Ectodermal cell (in vitro differentiated cells): ENCODE results near the gene IDE.
"Not testable (repeated sequence)": the region's sequence is repeated elsewhere in the genome, so short reads cannot be mapped to it uniquely, and the experiment has no call there.

ENCODE experiments used
- H3K27ac ChIP-seq: 2 replicates; pipeline ENCODE4 v1.7.0; 2013; ENCODE audit warnings: mild to moderate bottlenecking, low read depth, low read length; ENCODE audit not compliant: insufficient read depth, poor library complexity, severe bottlenecking
- H3K27me3 ChIP-seq: 2 replicates; pipeline ENCODE4 v1.7.0; 2013; ENCODE audit warnings: mild to moderate bottlenecking, low read length; ENCODE audit not compliant: insufficient read depth, control insufficient read depth, poor library complexity, severe bottlenecking
- H3K36me3 ChIP-seq: one replicate; pipeline ENCODE4 v1.7.0; 2013; ENCODE audit warnings: low read length; ENCODE audit not compliant: control insufficient read depth, insufficient read depth
- H3K4me1 ChIP-seq: one replicate; pipeline ENCODE4 v1.7.0; 2013; ENCODE audit warnings: low read length; ENCODE audit not compliant: control insufficient read depth, insufficient read depth
- H3K4me3 ChIP-seq: 2 replicates; pipeline ENCODE4 v1.7.0; 2013; ENCODE audit warnings: low read depth, low read length, control low read depth; ENCODE audit not compliant: insufficient read depth
- H3K9me3 ChIP-seq: 2 replicates; pipeline ENCODE4 v1.7.0; 2013; ENCODE audit warnings: mild to moderate bottlenecking, low read length, moderate library complexity; ENCODE audit not compliant: control insufficient read depth
- WGBS, 2 experiments: methylation state at CpG; one replicate each; pipeline ENCODE4 v1.1.7; 2013; ENCODE audit warnings: missing lambda C conversion rate in 2 of 2; 5-methylcytosine and 5-hydroxymethylcytosine counted together

Gene IDE

DNA sequence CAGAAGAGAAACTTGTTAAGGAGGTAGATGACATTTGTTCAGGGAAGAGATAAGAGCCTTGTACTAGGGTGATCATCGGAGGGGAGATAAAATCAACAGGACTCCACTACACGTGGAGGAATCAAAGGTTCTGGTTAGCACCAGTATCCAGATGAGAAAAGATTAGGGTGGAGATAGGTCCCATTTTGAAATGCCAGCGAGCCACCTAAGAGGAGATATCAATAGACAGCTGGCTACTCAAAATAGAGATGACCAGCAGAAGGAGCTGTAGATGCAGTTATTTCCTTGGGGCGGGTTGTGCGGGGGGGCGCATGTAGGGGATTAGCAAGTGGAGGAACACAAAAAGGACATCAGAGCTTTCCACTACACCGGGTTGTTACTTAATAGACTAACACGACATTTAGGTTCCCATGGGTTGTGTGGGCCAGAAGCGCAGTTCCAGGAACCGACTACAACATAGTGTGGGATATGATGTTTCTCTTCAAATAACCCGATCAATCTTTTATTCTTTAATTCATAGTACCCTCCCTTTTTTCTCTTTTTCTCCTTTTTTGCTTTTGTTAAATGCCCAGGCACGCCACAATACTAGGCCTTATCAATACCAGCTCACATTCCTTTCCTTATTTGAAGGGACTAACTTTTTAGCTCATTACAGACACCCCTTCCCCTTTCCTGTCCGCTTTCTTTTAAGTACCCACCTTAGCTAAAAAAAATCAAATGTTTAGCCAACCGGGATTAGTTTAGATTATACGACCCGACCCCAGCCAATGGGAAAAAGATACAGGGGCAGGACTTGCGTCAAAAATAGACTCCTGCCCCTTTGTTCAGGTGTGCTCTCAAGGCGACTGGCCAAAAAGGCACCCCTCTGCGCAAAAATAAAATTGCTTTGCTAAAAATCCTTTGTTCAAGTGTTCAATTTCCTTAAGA, 17.0 kb upstream of the IDE start:
- H3K27me3 ChIP-seq = no peaks in the 10 kb centered on the region
- WGBS, 2 experiments = 49 to 50% methylated on average over 19 of the region's 19 CpGs
- peak overlapping the region; percentile 72 for H3K27ac ChIP-seq
- H3K9me3 ChIP-seq = no peaks in the 10 kb centered on the region
- H3K4me1 ChIP-seq = peaks cover 10% of the 10 kb centered on the region
- no peaks in the 10 kb centered on the region for H3K36me3 ChIP-seq
- peak overlapping the region; percentile 43 for H3K4me3 ChIP-seq

DNA sequence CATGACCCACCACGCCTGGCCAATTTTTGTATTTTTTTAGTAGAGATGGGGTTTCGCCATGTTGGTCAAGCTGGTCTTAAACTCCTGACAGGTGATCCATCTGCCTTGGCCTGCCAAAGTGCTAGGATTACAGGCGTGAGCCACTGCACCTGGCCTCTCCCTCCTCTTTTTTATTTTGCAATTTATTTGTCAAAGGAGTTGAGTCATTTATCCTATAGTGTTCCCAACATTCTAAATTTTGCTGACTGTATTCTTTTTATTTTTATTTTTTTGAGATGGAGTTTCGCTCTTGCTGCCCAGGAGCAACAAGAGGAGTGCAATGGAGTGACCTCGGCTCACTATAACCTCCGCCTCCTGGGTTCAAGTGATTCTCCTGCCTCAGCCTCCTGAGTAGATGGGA, 8.5 kb upstream of the IDE start:
- 92 to 95% methylated on average over 6 of the region's 6 CpGs for WGBS, 2 experiments
- H3K27ac ChIP-seq, H3K4me3 ChIP-seq: not testable (repeated sequence)

DNA sequence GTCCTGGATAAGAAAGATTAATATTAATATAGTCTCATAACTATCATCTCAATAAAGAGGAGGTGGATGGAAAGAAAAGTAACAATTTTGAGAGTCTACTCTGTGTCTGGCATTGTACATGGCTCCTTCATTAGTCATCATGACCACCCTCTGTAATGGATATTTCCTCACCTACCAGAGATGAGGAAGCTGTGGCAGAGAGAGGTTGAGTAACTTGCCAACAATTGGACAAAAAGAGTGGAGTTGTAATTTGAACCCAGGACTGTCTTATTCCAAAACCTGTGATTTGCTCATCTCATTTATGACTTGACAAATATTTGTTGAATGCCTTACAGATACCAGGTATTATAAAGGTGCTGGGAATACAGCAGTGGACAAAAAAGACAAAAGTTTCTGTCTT, 2.1 kb upstream of the IDE start:
- Histone ChIP-seq H3K27ac (no peak overlapping the region), H3K27me3 (no peaks in the 10 kb centered on the region), H3K4me3 (no peak overlapping the region), H3K36me3 (no peaks in the 10 kb centered on the region), H3K4me1 (peaks cover 14% of the 10 kb centered on the region), H3K9me3 (no peaks in the 10 kb centered on the region)

More for the DNA sequence above, 8.5 kb upstream of the IDE start:
- not testable (repeated sequence) for H3K4me1 ChIP-seq, H3K36me3 ChIP-seq, H3K27me3 ChIP-seq, H3K9me3 ChIP-seq

DNA sequence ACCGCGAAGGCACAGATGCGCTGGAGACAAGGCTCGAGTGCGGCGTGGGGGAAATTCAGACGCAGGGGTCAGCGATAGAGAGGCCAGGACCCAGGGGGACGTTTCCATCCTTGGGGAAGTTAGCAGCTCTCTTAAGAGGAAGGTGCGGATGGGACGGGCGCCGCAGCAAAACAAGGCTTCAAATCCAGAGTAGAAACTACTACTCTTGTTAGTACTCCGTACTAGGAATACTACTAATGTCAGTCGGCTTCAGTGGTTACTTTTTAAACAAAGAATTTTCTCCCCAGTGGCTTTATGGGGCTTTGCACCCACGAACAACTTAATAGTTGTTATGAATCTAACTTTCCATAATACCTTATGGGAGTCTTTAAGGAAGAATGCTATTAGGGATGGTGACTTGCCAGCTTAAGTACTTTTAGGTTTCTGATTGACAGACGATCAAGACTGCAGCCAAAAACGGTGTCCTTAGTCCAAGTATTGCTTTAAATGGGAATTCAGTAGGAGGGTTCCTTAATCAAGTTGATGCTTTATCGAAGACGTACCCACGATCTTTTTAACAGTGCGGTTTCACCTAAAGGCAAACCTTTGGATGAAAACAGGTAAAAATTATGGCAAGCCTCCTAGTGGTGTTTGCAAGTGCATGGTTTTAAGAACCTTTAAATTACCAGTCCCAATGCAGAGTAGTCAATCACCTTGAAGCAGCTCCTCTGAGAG, 812 bp upstream of the IDE start:
- Histone ChIP-seq H3K27ac (peak overlapping the region; percentile 93), H3K4me3 (peak overlapping the region; percentile 73), H3K36me3 (no peaks in the 10 kb centered on the region), H3K9me3 (no peaks in the 10 kb centered on the region), H3K4me1 (peaks cover 14% of the 10 kb centered on the region), H3K27me3 (no peaks in the 10 kb centered on the region)
- WGBS, 2 experiments = 14 to 15% methylated on average over 21 of the region's 22 CpGs

DNA sequence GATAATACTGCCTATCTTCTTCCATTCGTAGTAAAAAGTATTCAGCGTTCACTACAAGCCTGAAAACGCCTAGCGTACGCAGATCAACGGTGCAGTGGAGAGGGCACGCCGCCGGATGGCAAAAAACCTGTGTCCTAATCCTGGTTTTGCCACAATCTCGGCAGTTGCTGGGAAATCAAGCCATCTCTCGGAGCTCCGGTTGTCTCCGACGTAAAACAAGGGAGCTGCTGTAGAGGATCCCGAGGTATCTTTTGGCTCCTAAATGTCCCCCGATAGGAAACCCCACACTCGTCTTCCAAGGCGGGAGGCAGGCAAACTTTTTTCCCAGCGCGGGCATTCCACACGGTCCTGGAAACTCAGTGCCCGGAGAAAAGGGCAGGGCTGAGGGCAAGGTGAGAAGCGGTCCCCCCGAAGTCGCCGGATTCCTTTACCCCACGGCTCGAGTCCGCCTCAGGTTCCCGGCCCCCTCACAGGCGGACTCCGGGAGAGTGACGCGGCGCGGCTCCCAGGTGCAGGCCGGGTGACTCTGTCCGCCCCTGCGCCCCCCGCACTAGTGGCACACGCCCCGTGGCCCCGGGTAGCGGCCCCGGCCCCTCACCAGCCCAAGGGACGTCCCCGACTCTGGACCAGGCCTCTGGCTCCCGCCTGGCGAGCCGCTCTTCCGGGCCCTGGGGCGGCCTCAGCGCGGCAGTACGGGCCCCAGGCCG, 649 bp downstream of the IDE start:
- peaks cover 14% of the 10 kb centered on the region for H3K4me1 ChIP-seq
- peak overlapping the region; percentile 93 for H3K27ac ChIP-seq

DNA sequence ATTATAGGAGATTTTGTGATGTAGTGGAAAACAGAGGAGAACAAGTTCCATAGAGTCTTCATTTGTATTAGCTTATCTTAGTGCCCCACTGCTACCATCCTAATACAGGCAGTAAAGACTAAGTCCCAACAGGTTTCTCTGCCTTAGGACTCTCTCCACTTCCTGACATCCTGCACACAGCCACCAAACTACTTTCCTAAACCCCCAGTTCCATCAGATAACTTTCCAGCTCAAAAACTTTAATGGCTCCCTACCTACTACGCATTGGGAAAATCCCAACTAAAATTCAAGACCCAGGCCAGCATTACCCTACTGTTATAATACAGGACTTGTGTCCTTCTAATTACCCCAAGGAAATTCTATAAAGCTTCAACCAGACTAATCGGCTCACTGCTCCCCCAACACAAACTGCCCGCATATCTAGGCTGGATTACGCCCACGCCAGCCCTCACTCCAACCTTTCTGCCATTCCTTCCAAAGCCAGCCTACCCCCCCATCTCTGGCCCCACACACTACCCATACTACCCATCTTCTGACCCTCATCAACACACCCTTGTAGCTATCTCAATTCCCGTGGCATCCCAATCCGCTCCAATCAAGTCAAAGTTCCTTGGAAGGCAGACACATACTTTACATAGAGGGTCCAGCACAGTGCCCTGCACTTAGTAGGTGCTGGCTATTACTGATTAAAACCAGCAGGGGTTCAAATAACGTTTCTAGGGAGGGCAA, 1.4 kb downstream of the IDE start:
- 42 to 44% methylated on average over 8 of the region's 8 CpGs for WGBS, 2 experiments
- H3K27me3 ChIP-seq = no peaks in the 10 kb centered on the region
- H3K4me3 ChIP-seq = peak overlapping the region; percentile 73
- H3K9me3 ChIP-seq = no peaks in the 10 kb centered on the region
- no peak overlapping the region for H3K27ac ChIP-seq
- H3K4me1 ChIP-seq = peaks cover 14% of the 10 kb centered on the region
- H3K36me3 ChIP-seq = no peaks in the 10 kb centered on the region

More for the DNA sequence above, 649 bp downstream of the IDE start:
- no peaks in the 10 kb centered on the region for H3K9me3 ChIP-seq
- no peaks in the 10 kb centered on the region for H3K36me3 ChIP-seq
- 0 to 1% methylated on average over 56 of the region's 56 CpGs for WGBS, 2 experiments
- H3K4me3 ChIP-seq = peak overlapping the region; percentile 73
- H3K27me3 ChIP-seq = no peaks in the 10 kb centered on the region

DNA sequence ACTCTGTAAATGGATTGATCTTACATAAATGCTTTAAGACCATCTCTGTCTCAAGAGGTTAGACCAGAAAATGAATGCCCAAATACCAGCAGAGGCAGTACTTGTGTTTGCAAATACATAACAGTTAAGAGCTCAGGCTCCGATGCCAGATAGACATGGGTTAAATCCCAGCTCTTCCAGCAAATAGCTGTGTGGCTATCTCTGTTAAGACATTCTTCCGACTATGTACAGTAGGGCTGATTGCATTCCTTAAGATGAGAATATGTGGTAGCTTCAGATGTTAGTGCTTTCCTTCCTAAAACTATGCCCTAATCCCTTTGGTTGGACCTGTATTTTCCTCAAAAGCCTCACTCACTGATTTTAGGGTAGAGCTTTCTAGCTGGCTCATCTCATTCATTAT, 2.2 kb downstream of the IDE start:
- 92 to 93% methylated on average over 2 of the region's 2 CpGs for WGBS, 2 experiments
- H3K9me3 ChIP-seq = no peaks in the 10 kb centered on the region
- H3K27me3 ChIP-seq = no peaks in the 10 kb centered on the region
- H3K27ac ChIP-seq = no peak overlapping the region
- peaks cover 14% of the 10 kb centered on the region for H3K4me1 ChIP-seq
- no peak overlapping the region for H3K4me3 ChIP-seq
- no peaks in the 10 kb centered on the region for H3K36me3 ChIP-seq

DNA sequence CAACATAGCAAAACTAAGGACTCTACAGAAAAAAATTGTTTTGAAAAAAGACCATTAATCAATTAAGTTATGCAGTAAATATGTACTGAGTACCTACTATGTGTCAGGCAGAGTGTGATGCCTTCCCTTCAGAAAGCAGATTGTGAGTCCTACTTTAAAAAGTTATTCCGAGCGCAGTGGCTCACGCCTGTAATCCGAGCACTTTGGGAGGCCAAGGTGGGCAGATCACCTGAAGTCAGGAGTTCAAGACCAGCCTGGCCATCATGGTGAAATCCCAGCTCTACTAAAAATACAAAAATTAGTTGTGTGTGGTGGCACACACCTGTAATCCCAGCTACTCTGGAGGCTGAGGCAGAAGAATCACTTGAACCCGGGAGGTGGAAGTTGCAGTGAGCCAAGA, 4.2 kb downstream of the IDE start:
- H3K36me3 ChIP-seq, H3K4me3 ChIP-seq, H3K9me3 ChIP-seq, H3K27me3 ChIP-seq, H3K27ac ChIP-seq: not testable (repeated sequence)
- 92 to 97% methylated on average over 5 of the region's 5 CpGs for WGBS, 2 experiments
- H3K4me1 ChIP-seq = peaks cover 11% of the 10 kb centered on the region

DNA sequence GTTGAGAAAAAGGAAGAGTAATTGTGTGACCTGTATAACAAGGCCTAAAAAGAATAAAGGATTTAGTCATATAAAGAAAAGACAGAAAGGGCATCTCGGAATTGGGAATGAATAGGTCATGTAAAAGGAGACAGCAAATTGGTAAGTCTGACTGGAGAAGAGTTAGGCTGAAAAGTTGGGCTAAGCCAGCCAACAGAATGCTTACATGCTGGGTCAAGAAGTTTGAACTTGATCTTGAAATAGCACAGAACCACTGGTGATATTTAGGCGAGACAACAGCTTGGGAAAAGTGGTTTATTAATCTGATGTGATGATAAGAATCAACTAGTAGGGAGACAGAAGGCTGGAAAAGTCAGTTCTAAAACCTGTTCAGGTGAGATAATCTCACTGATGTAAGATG, 4.8 kb downstream of the IDE start:
- Histone ChIP-seq H3K4me1 (peaks cover 11% of the 10 kb centered on the region), H3K36me3 (no peaks in the 10 kb centered on the region), H3K27ac (no peak overlapping the region), H3K9me3 (no peaks in the 10 kb centered on the region), H3K27me3 (no peaks in the 10 kb centered on the region), H3K4me3 (no peak overlapping the region)
- WGBS, 2 experiments = 94 to 95% methylated on average over 2 of the region's 2 CpGs
